B cell (primary cell): ENCODE data around the gene BRIP1.

Experiments
- CTCF ChIP-seq: fragments of 200-600 bp; IDR thresholded peaks from one replicate; pipeline ENCODE4 v1.8.0; 2022; ENCODE audit warnings: antibody characterized with exemption, mild to moderate bottlenecking
- EZH2 ChIP-seq: IDR thresholded peaks from 2 replicates; pipeline ENCODE4 v1.6.1; 2012; ENCODE audit warnings: borderline replicate concordance, low read depth, mild to moderate bottlenecking, moderate library complexity, low read length; ENCODE audit not compliant: insufficient read depth, poor library complexity, severe bottlenecking

GRCh38 chr17:61795546-61795945, 67.8 kb downstream of the BRIP1 start:
- TF ChIP-seq CTCF = no peak
- no peak for TF ChIP-seq EZH2
